Measurements from ENCODE around the gene PLEKHM2.

- TF ChIP-seq CTCF (IDR thresholded peaks at IDR 0.05; ENCODE audit: borderline replicate concordance, extremely low read depth, low read length, poor library complexity, severe bottlenecking) (no peak), EZH2 (IDR thresholded peaks at IDR 0.05; ENCODE audit: borderline replicate concordance, low read depth, low read length, severe bottlenecking) (no peak)
These were observed 21.6 kb upstream of the PLEKHM2 start for GRCh38 chr1:15662477-15662876.

Measured in DND-41 (cell line).